Mammary epithelial cell (primary cell): ENCODE measurements around the gene MYLK.

Source experiments
- EZH2 ChIP-seq: IDR thresholded peaks from 2 replicates; pipeline ENCODE4 v1.6.1; 2012; ENCODE audit warnings: low read length, inconsistent platforms, borderline replicate concordance
- TF ChIP-seq, protein P1 (sequence below), 2 donors: IDR thresholded peaks in 1 of 2; conservative IDR thresholded peaks in 1 of 2; 2 replicates each; pipeline ENCODE4 v1.5.1; 2011 to 2012; ENCODE audit warnings: inconsistent platforms in 2 of 2, low read length in 2 of 2, mild to moderate bottlenecking in 2 of 2, control low read depth in 1 of 2, low read depth in 1 of 2; ENCODE audit not compliant: insufficient read depth in 1 of 2; ENCODE audit errors: extremely low read depth in 1 of 2

GRCh38 chr3:123571264-123571972, 312.7 kb downstream of the MYLK start:
- TF ChIP-seq, protein P1, sequence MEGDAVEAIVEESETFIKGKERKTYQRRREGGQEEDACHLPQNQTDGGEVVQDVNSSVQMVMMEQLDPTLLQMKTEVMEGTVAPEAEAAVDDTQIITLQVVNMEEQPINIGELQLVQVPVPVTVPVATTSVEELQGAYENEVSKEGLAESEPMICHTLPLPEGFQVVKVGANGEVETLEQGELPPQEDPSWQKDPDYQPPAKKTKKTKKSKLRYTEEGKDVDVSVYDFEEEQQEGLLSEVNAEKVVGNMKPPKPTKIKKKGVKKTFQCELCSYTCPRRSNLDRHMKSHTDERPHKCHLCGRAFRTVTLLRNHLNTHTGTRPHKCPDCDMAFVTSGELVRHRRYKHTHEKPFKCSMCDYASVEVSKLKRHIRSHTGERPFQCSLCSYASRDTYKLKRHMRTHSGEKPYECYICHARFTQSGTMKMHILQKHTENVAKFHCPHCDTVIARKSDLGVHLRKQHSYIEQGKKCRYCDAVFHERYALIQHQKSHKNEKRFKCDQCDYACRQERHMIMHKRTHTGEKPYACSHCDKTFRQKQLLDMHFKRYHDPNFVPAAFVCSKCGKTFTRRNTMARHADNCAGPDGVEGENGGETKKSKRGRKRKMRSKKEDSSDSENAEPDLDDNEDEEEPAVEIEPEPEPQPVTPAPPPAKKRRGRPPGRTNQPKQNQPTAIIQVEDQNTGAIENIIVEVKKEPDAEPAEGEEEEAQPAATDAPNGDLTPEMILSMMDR (conservative IDR thresholded peaks at IDR 0.05 in 1 of 2, IDR thresholded peaks at IDR 0.05 in 1 of 2; ENCODE audit: extremely low read depth in 1 of 2, insufficient read depth in 1 of 2, low read depth in 1 of 2, low read length in 2 of 2): no peak
- TF ChIP-seq EZH2: no peak
